ENCODE results near the gene HTR7.

The HTR7 gene

GRCh38 chr10:90799172-90799571 is 58.7 kb downstream of the HTR7 start:
- H3K27me3 Mint-ChIP-seq = peaks cover 25% of the 10 kb centered on the region
- no peak overlapping the region for H3K4me3 Mint-ChIP-seq
- no peak overlapping the region for H3K27ac Mint-ChIP-seq
- ATAC-seq = no peak
- peaks cover 9% of the 10 kb centered on the region in 2 donors for H3K9me3 Mint-ChIP-seq
- no peaks in the 10 kb centered on the region for H3K4me1 Mint-ChIP-seq
- DNase-seq = no peak

- no peak overlapping the region for H3K27ac Mint-ChIP-seq
- H3K4me1 Mint-ChIP-seq = no peaks in the 10 kb centered on the region
- peaks cover 9% of the 10 kb centered on the region in 2 donors for H3K9me3 Mint-ChIP-seq
- no peak for ATAC-seq
- H3K4me3 Mint-ChIP-seq = no peak overlapping the region
- H3K27me3 Mint-ChIP-seq = peaks cover 18% of the 10 kb centered on the region
- no peak for DNase-seq
Measured at GRCh38 chr10:90798482-90798881, 59.4 kb downstream of the HTR7 start.

GRCh38 chr10:90790422-90790821 is 67.4 kb downstream of the HTR7 start:
- peaks cover 9% of the 10 kb centered on the region for H3K27me3 Mint-ChIP-seq
- H3K4me1 Mint-ChIP-seq = no peaks in the 10 kb centered on the region
- H3K4me3 Mint-ChIP-seq = no peak overlapping the region
- ATAC-seq (no peak), DNase-seq (no peak)
- peaks cover 2 to 4% of the 10 kb centered on the region in 2 donors for H3K9me3 Mint-ChIP-seq
- no peak overlapping the region for H3K27ac Mint-ChIP-seq

- Mint-ChIP-seq H3K27ac (peak overlapping the region; percentile 5 to 80), H3K4me3 (no peak overlapping the region), H3K4me1 (no peaks in the 10 kb centered on the region), H3K27me3 (peaks cover 9% of the 10 kb centered on the region), H3K9me3 (no peaks in the 10 kb centered on the region)
- ATAC-seq (no peak), DNase-seq (no peak)
Measured at GRCh38 chr10:90788968-90789367, 68.9 kb downstream of the HTR7 start.

- Mint-ChIP-seq H3K4me3 (no peak overlapping the region), H3K9me3 (no peaks in the 10 kb centered on the region), H3K27me3 (peaks cover 9% of the 10 kb centered on the region), H3K4me1 (no peaks in the 10 kb centered on the region), H3K27ac (no peak overlapping the region)
- ATAC-seq (no peak), DNase-seq (no peak)
Measured at GRCh38 chr10:90788199-90788491, 69.7 kb downstream of the HTR7 start.

GRCh38 chr10:90787393-90788198 is 70.2 kb downstream of the HTR7 start:
- Mint-ChIP-seq H3K27me3 (peaks cover 9% of the 10 kb centered on the region), H3K4me1 (no peaks in the 10 kb centered on the region), H3K9me3 (no peaks in the 10 kb centered on the region), H3K27ac (no peak overlapping the region), H3K4me3 (no peak overlapping the region)
- DNase-seq (no peak), ATAC-seq (no peak)

- no peak overlapping the region for H3K27ac Mint-ChIP-seq
- H3K4me1 Mint-ChIP-seq = no peaks in the 10 kb centered on the region
- H3K27me3 Mint-ChIP-seq = peaks cover 6% of the 10 kb centered on the region
- H3K9me3 Mint-ChIP-seq = no peaks in the 10 kb centered on the region
- no peak overlapping the region for H3K4me3 Mint-ChIP-seq
- ATAC-seq = no peak
- DNase-seq = no peak
Measured at GRCh38 chr10:90785782-90786181, 72.1 kb downstream of the HTR7 start.

GRCh38 chr10:90784771-90785170 is 73.1 kb downstream of the HTR7 start:
- DNase-seq (no peak), ATAC-seq (no peak)
- H3K4me1 Mint-ChIP-seq = no peaks in the 10 kb centered on the region
- H3K27ac Mint-ChIP-seq = no peak overlapping the region
- no peak overlapping the region for H3K4me3 Mint-ChIP-seq
- H3K9me3 Mint-ChIP-seq = no peaks in the 10 kb centered on the region
- H3K27me3 Mint-ChIP-seq = peaks cover 2% of the 10 kb centered on the region

- no peaks in the 10 kb centered on the region for H3K9me3 Mint-ChIP-seq
- ATAC-seq = no peak
- no peaks in the 10 kb centered on the region for H3K4me1 Mint-ChIP-seq
- no peak overlapping the region for H3K4me3 Mint-ChIP-seq
- H3K27ac Mint-ChIP-seq = no peak overlapping the region
- peaks cover 8% of the 10 kb centered on the region for H3K27me3 Mint-ChIP-seq
- DNase-seq = no peak
Measured at GRCh38 chr10:90780488-90780887, 77.4 kb downstream of the HTR7 start.

- no peak overlapping the region for H3K4me3 Mint-ChIP-seq
Measured at GRCh38 chr10:90779548-90779947, 78.3 kb downstream of the HTR7 start.

GRCh38 chr10:90777621-90778020 is 80.2 kb downstream of the HTR7 start:
- DNase-seq = no peak
- no peaks in the 10 kb centered on the region for H3K9me3 Mint-ChIP-seq
- H3K4me1 Mint-ChIP-seq = no peaks in the 10 kb centered on the region
- no peak for ATAC-seq
- H3K4me3 Mint-ChIP-seq = no peak overlapping the region
- no peak overlapping the region for H3K27ac Mint-ChIP-seq
- H3K27me3 Mint-ChIP-seq = peaks cover 8% of the 10 kb centered on the region

More at GRCh38 chr10:90779548-90779947, 78.3 kb downstream of the HTR7 start:
- H3K27me3 Mint-ChIP-seq = peaks cover 8% of the 10 kb centered on the region
- DNase-seq = no peak
- no peak for ATAC-seq
- H3K4me1 Mint-ChIP-seq = no peaks in the 10 kb centered on the region
- peak overlapping the region in 1 of 2 donors; percentile 3 for H3K27ac Mint-ChIP-seq
- H3K9me3 Mint-ChIP-seq = no peaks in the 10 kb centered on the region

- Mint-ChIP-seq H3K9me3 (no peaks in the 10 kb centered on the region), H3K27me3 (peaks cover 8% of the 10 kb centered on the region), H3K27ac (no peak overlapping the region), H3K4me1 (no peaks in the 10 kb centered on the region), H3K4me3 (no peak overlapping the region)
- ATAC-seq (no peak), DNase-seq (no peak)
Measured at GRCh38 chr10:90775351-90776028, 82.3 kb downstream of the HTR7 start.

GRCh38 chr10:90769946-90770841 is 87.6 kb downstream of the HTR7 start:
- DNase-seq (no peak), ATAC-seq (peak; percentile 56)
- H3K27ac Mint-ChIP-seq = no peak overlapping the region
- H3K4me1 Mint-ChIP-seq = no peaks in the 10 kb centered on the region
- peaks cover 20% of the 10 kb centered on the region for H3K27me3 Mint-ChIP-seq
- no peak overlapping the region for H3K4me3 Mint-ChIP-seq
- no peaks in the 10 kb centered on the region for H3K9me3 Mint-ChIP-seq

GRCh38 chr10:90751107-90751997 is 106.5 kb downstream of the HTR7 start:
- Mint-ChIP-seq H3K9me3 (no peaks in the 10 kb centered on the region), H3K27me3 (peaks cover 46% of the 10 kb centered on the region), H3K4me1 (no peaks in the 10 kb centered on the region), H3K27ac (no peak overlapping the region), H3K4me3 (no peak overlapping the region)
- ATAC-seq (peak; percentile 74), DNase-seq (peak; percentile 43 to 51)

GRCh38 chr10:90746829-90747228 is 111.0 kb downstream of the HTR7 start:
- Mint-ChIP-seq H3K27ac (no peak overlapping the region), H3K4me1 (no peaks in the 10 kb centered on the region), H3K9me3 (no peaks in the 10 kb centered on the region), H3K4me3 (no peak overlapping the region), H3K27me3 (peaks cover 60% of the 10 kb centered on the region)
- DNase-seq = no peak
- no peak for ATAC-seq
